Activated T-cell treated with anti-CD3 and anti-CD28 coated beads, Interleukin-2, amount 50 U/mL, for 48 hours (primary cell): ENCODE measurements around the gene LRRN2.
A peak's percentile ranks its signal among the peaks of the same experiment; 100 is the strongest.

Source experiments
- DNase-seq, 2 experiments: peaks; one replicate each; pipeline ENCODE4 v3.0.0-alpha.2; 2020

LRRN2 gene

GRCh38 chr1:204626381-204626780 lies 59.2 kb downstream of the LRRN2 start:
- no peak for DNase-seq

- no peak for DNase-seq
Observed at GRCh38 chr1:204624631-204625216, 60.8 kb downstream of the LRRN2 start.

GRCh38 chr1:204623894-204624361 lies 61.6 kb downstream of the LRRN2 start:
- DNase-seq: peak in 1 of 2 experiments; percentile 26

- DNase-seq: no peak
Observed at GRCh38 chr1:204623365-204623893, 62.1 kb downstream of the LRRN2 start.

GRCh38 chr1:204621996-204622395 lies 63.5 kb downstream of the LRRN2 start:
- DNase-seq: no peak

GRCh38 chr1:204621396-204621795 lies 64.1 kb downstream of the LRRN2 start:
- DNase-seq: no peak

GRCh38 chr1:204619721-204620120 lies 65.8 kb downstream of the LRRN2 start:
- no peak for DNase-seq

- no peak for DNase-seq
Observed at GRCh38 chr1:204618148-204618760, 67.3 kb downstream of the LRRN2 start.

GRCh38 chr1:204617256-204618147 lies 68.0 kb downstream of the LRRN2 start:
- DNase-seq: no peak

- no peak for DNase-seq
Observed at GRCh38 chr1:204616641-204617040, 68.9 kb downstream of the LRRN2 start.

- no peak for DNase-seq
Observed at GRCh38 chr1:204615881-204616280, 69.7 kb downstream of the LRRN2 start.

- no peak for DNase-seq
Observed at GRCh38 chr1:204613636-204614035, 71.9 kb downstream of the LRRN2 start.

GRCh38 chr1:204612326-204612725 lies 73.2 kb downstream of the LRRN2 start:
- no peak for DNase-seq

GRCh38 chr1:204611036-204611435 lies 74.5 kb downstream of the LRRN2 start:
- no peak for DNase-seq

- DNase-seq: no peak
Observed at GRCh38 chr1:204607910-204608309, 77.6 kb downstream of the LRRN2 start.

- no peak for DNase-seq
Observed at GRCh38 chr1:204605791-204606190, 79.7 kb downstream of the LRRN2 start.

GRCh38 chr1:204602871-204603542 lies 82.5 kb downstream of the LRRN2 start:
- DNase-seq: no peak

- no peak for DNase-seq
Observed at GRCh38 chr1:204602111-204602579, 83.4 kb downstream of the LRRN2 start.

- no peak for DNase-seq
Observed at GRCh38 chr1:204600968-204601367, 84.6 kb downstream of the LRRN2 start.

GRCh38 chr1:204600203-204600602 lies 85.3 kb downstream of the LRRN2 start:
- DNase-seq: no peak

GRCh38 chr1:204599596-204599995 lies 85.9 kb downstream of the LRRN2 start:
- DNase-seq: no peak

GRCh38 chr1:204599098-204599497 lies 86.4 kb downstream of the LRRN2 start:
- DNase-seq: no peak
